Measurements from ENCODE around the gene METTL1. TPM values are rescaled to one million over a fixed set of nuclear protein-coding genes. Genes with fewer than 3 reads are reported as not detected.
A peak's percentile ranks its signal among the peaks of the same experiment; 100 is the strongest.
"Not testable (repeated sequence)": the region's sequence is repeated elsewhere in the genome, so short reads cannot be mapped to it uniquely, and the experiment has no call there.

The METTL1 gene
- total RNA-seq (2014; rRNA removed; shearing (Covaris generic)): 4.3 and 5.1 TPM in 2 replicates

GRCh38 chr12:57771873-57772428 is at the start of gene METTL1:
METTL1 (minus strand) TSS chr12:57772105; CDS start chr12:57772083, 22 bp downstream.
- DNase-seq (ENCODE audit: low spot score): peak; percentile 94

GRCh38 chr12:57821015-57821414 is 49.1 kb upstream of the METTL1 start:
- DNase-seq (ENCODE audit: low spot score): not testable (repeated sequence)

GRCh38 chr12:57820119-57820518 is 48.2 kb upstream of the METTL1 start:
- not testable (repeated sequence) for DNase-seq (ENCODE audit: low spot score)

- DNase-seq (ENCODE audit: low spot score): not testable (repeated sequence)
Measured at GRCh38 chr12:57817990-57818331, 46.1 kb upstream of the METTL1 start.

GRCh38 chr12:57817261-57817989 is 45.5 kb upstream of the METTL1 start:
- DNase-seq (ENCODE audit: low spot score): no peak

GRCh38 chr12:57816855-57817151 is 44.9 kb upstream of the METTL1 start:
- DNase-seq (ENCODE audit: low spot score): no peak

- no peak for DNase-seq (ENCODE audit: low spot score)
Measured at GRCh38 chr12:57816001-57816854, 44.3 kb upstream of the METTL1 start.

- no peak for DNase-seq (ENCODE audit: low spot score)
Measured at GRCh38 chr12:57815177-57816000, 43.5 kb upstream of the METTL1 start.

- no peak for DNase-seq (ENCODE audit: low spot score)
Measured at GRCh38 chr12:57813971-57814772, 42.3 kb upstream of the METTL1 start.

GRCh38 chr12:57813111-57813970 is 41.4 kb upstream of the METTL1 start:
- DNase-seq (ENCODE audit: low spot score): peak; percentile 65

GRCh38 chr12:57811028-57811755 is 39.3 kb upstream of the METTL1 start:
- no peak for DNase-seq (ENCODE audit: low spot score)

- peak; percentile 78 for DNase-seq (ENCODE audit: low spot score)
Measured at GRCh38 chr12:57810450-57810849, 38.5 kb upstream of the METTL1 start.

- no peak for DNase-seq (ENCODE audit: low spot score)
Measured at GRCh38 chr12:57809425-57809824, 37.5 kb upstream of the METTL1 start.

GRCh38 chr12:57808351-57808750 is 36.4 kb upstream of the METTL1 start:
- no peak for DNase-seq (ENCODE audit: low spot score)

GRCh38 chr12:57807285-57807684 is 35.4 kb upstream of the METTL1 start:
- no peak for DNase-seq (ENCODE audit: low spot score)

GRCh38 chr12:57806677-57807076 is 34.8 kb upstream of the METTL1 start:
- no peak for DNase-seq (ENCODE audit: low spot score)

GRCh38 chr12:57803319-57803893 is 31.5 kb upstream of the METTL1 start:
- DNase-seq (ENCODE audit: low spot score): peak; percentile 59

GRCh38 chr12:57802607-57803006 is 30.7 kb upstream of the METTL1 start:
- DNase-seq (ENCODE audit: low spot score): no peak

- no peak for DNase-seq (ENCODE audit: low spot score)
Measured at GRCh38 chr12:57800965-57801364, 29.1 kb upstream of the METTL1 start.
